HL-60 (cell line): ENCODE results near the gene DMBT1.

Experiments
- DNase-seq, 2 experiments: peaks; one replicate each; pipeline ENCODE4 v3.0.0-alpha.2; 2010 to 2020; ENCODE audit warnings: low read depth in 1 of 2, low spot score in 1 of 2
- H3K27ac ChIP-seq: fragments of 250-450 bp; sonication (Bioruptor Pico); replicated peaks from 2 replicates; pipeline ENCODE4 v1.5.1; 2020; ENCODE audit warnings: mild to moderate bottlenecking, moderate library complexity
- H3K27me3 ChIP-seq: fragments of 250-450 bp; sonication (Bioruptor Pico); 2 replicates; pipeline ENCODE4 v1.5.1; 2021; ENCODE audit warnings: mild to moderate bottlenecking, moderate library complexity; ENCODE audit not compliant: insufficient read depth, poor library complexity, severe bottlenecking
- H3K4me3 ChIP-seq: replicated peaks from 2 replicates; pipeline ENCODE4 v1.5.1; 2011; ENCODE audit warnings: mild to moderate bottlenecking, control low read depth, low read length; ENCODE audit not compliant: insufficient read depth
- CTCF ChIP-seq: IDR thresholded peaks from one replicate; pipeline ENCODE4 v1.5.1; 2011; ENCODE audit warnings: low read length, control low read depth, inconsistent platforms; ENCODE audit not compliant: insufficient read depth
- GABPA ChIP-seq: IDR thresholded peaks from 2 replicates; pipeline ENCODE4 v1.6.1; 2012; ENCODE audit warnings: low read depth
- POLR2AphosphoS5 ChIP-seq: IDR thresholded peaks from 2 replicates; pipeline ENCODE4 v1.6.1; 2012; ENCODE audit warnings: low read depth
- REST ChIP-seq: IDR thresholded peaks from 2 replicates; pipeline ENCODE4 v1.6.1; 2012; ENCODE audit warnings: low read depth; ENCODE audit not compliant: insufficient replicate concordance
- SPI1 ChIP-seq: IDR thresholded peaks from 2 replicates; pipeline ENCODE4 v1.6.1; 2012; ENCODE audit warnings: low read depth, mild to moderate bottlenecking, borderline replicate concordance

The DMBT1 gene

DNA sequence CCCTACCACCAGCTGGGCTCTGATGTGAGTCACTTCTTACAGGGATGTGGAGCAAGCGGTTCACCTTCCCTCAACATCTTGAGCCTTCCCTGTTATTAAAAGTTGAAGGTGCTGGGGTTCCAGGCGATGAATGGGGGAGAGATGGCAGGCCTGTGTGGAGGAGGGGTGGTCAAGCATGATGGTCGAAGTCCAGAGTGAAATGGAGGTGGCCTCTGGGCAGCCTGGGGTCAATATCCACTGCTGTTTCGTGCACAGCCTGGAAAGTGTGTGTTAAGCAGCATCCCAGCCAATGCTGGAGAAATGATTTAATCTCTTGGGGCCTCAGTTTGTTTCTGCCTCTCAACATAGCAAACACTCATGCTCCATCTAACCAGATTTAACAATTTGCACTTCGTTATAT is 33.7 kb upstream of the DMBT1 start:
- Histone ChIP-seq H3K27me3 (no peaks in the 10 kb centered on the region), H3K4me3 (no peak overlapping the region)
- no peak for TF ChIP-seq REST
- TF ChIP-seq CTCF = no peak
- no peak for TF ChIP-seq GABPA
- no peak for TF ChIP-seq SPI1
- no peak for TF ChIP-seq POLR2AphosphoS5

GRCh38 chr10:122530177-122530576 is 30.4 kb upstream of the DMBT1 start:
- Histone ChIP-seq H3K27ac (no peak overlapping the region), H3K4me3 (no peak overlapping the region), H3K27me3 (no peaks in the 10 kb centered on the region)
- no peak for DNase-seq
- no peak for TF ChIP-seq SPI1

More for the DNA sequence above, 33.7 kb upstream of the DMBT1 start:
- DNase-seq = no peak
- H3K27ac ChIP-seq = no peak overlapping the region

DNA sequence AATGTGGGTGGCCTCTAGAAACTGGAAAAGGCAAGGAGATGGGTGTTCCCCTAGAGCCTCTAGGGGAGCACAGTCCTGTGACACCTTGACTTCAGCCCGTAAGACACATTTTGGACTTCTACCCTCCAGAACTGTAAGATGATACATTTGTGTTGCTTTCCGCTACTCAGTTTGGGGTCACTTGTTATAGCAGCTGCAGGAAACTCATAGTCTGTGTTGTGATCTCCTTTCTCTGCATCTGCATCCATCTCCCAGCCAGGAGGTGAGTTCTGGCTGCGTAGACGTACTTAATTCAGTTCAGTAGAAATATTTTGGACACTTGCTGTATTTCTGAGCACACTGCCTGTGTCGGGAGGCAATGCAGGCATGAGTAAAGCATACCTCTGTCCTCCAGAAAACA is 29.3 kb upstream of the DMBT1 start:
- no peak overlapping the region for H3K27ac ChIP-seq
- H3K27me3 ChIP-seq = no peaks in the 10 kb centered on the region
- H3K4me3 ChIP-seq = no peak overlapping the region
- DNase-seq = no peak
- TF ChIP-seq REST (no peak), GABPA (no peak), SPI1 (no peak), POLR2AphosphoS5 (no peak), CTCF (no peak)

DNA sequence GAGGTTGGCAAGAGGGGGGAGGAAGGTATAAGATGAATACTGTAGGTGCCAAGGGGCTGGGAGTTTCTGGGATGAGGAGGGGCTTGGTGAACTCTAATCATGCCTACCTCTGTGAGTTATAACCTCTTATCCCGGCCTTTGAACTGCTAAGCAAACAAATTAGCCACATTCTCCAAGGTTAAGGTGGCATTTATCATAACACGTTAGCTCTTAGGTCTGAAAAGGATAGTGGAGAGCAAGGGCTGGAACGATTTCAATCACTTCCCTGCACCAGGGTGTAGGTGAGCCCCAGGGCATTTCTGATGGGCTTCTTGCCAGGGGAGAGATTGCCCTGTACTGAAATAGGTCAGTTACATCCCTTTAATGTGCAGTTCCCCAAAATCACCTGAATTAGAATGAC is 28.6 kb upstream of the DMBT1 start:
- Histone ChIP-seq H3K27ac (no peak overlapping the region), H3K27me3 (no peaks in the 10 kb centered on the region), H3K4me3 (no peak overlapping the region)
- no peak for DNase-seq
- TF ChIP-seq POLR2AphosphoS5 = no peak
- no peak for TF ChIP-seq SPI1
- no peak for TF ChIP-seq CTCF
- no peak for TF ChIP-seq GABPA
- TF ChIP-seq REST = no peak
